ENCODE results near the gene GAN. TPM values are rescaled to one million over a fixed set of nuclear protein-coding genes. Genes with fewer than 3 reads are reported as not detected.

Gene GAN
- total RNA-seq, 1 donor from 2014 or later = 25.5 TPM

DNA sequence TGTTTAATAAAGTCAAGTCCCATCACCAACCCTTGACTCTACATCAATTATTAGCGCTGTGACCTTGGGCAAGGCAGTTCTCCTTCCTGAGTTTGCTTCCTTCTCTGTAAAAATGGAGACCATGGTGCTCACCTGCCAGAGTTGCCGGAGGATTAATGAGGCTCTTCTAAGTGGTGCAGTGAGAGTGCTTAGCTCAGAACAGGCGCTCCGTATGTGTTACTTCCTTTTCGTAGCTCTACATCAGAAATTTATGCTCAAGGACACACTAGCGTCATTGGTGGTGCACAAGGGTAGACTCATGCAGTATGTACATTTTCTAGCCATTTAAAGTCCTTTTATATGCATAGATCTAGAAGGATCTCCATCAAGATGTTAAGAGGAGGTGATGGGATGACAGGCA lies 112.5 kb downstream of the GAN start:
- no peak overlapping the region for H3K27ac ChIP-seq
- H3K9me3 ChIP-seq (ENCODE audit: low read depth) = no peaks in the 10 kb centered on the region
- no peak overlapping the region for H3K4me3 ChIP-seq
- Mint-ChIP-seq H3K27ac (no peak overlapping the region), H3K36me3 (no peaks in the 10 kb centered on the region), H3K4me3 (no peak overlapping the region), H3K27me3 (ENCODE audit: insufficient read depth, low read depth) (no peaks in the 10 kb centered on the region), H3K9me3 (peaks cover 5% of the 10 kb centered on the region), H3K4me1 (peaks cover 16% of the 10 kb centered on the region)
- H3K36me3 ChIP-seq = no peaks in the 10 kb centered on the region
- H3K79me2 ChIP-seq (ENCODE audit: low read depth) = no peaks in the 10 kb centered on the region
- H4K20me1 ChIP-seq (ENCODE audit: low read depth) = no peaks in the 10 kb centered on the region
- no peak overlapping the region for H2AFZ ChIP-seq (replicated peaks)
- peaks cover 2% of the 10 kb centered on the region for H3K4me1 ChIP-seq
- TF ChIP-seq CTCF (IDR thresholded peaks at IDR 0.05) (no peak), EZH2phosphoT487 (IDR thresholded peaks at IDR 0.05) (no peak), EZH2 (IDR thresholded peaks at IDR 0.05) (no peak)
- H3F3A ChIP-seq (ENCODE audit: low read depth) = no peaks in the 10 kb centered on the region
- no peak for DNase-seq (ENCODE audit: low spot score)
- H3K27me3 ChIP-seq = no peaks in the 10 kb centered on the region
- H3K4me2 ChIP-seq = no peak overlapping the region
- no peak overlapping the region for H3K9ac ChIP-seq

DNA sequence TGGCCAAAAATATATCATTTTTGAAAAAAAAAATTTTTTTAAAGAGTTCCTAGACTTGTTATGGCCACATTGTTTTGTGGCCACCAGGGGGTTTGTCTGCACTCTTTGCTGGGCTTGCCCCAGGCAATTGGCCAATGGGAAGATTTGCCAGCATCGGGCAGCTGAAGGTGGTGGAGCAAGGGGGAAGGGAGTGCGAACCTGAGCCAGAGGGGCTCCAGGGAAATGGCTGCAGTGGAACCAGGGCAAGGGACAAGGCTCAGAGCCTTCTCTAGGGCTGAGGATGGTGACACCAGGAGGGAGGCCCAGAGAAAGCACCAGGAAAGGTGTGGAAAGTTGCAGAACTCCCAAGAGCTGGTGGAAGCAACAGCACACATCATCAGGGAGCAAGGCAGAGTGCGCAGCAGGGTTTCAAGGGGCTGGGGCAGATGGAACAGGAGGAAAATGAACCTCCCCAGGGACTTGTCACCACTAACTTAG lies 114.3 kb downstream of the GAN start:
- Mint-ChIP-seq H3K4me1 (peaks cover 27% of the 10 kb centered on the region), H3K27me3 (ENCODE audit: insufficient read depth, low read depth) (no peaks in the 10 kb centered on the region), H3K4me3 (no peak overlapping the region), H3K27ac (peak overlapping the region; percentile 30), H3K36me3 (no peaks in the 10 kb centered on the region), H3K9me3 (no peaks in the 10 kb centered on the region)
- no peaks in the 10 kb centered on the region for H3K79me2 ChIP-seq (ENCODE audit: low read depth)
- H4K20me1 ChIP-seq (ENCODE audit: low read depth) = no peaks in the 10 kb centered on the region
- H3K9ac ChIP-seq = no peak overlapping the region
- no peaks in the 10 kb centered on the region for H3K9me3 ChIP-seq (ENCODE audit: low read depth)
- no peak overlapping the region for H3K27ac ChIP-seq
- no peaks in the 10 kb centered on the region for H3K36me3 ChIP-seq
- peak overlapping the region; percentile 69 for H2AFZ ChIP-seq (replicated peaks)
- no peaks in the 10 kb centered on the region for H3K27me3 ChIP-seq
- no peak overlapping the region for H3K4me2 ChIP-seq
- H3F3A ChIP-seq (ENCODE audit: low read depth) = no peaks in the 10 kb centered on the region
- TF ChIP-seq EZH2 (IDR thresholded peaks at IDR 0.05) (no peak), CTCF (IDR thresholded peaks at IDR 0.05) (peak; percentile 59)
- H3K4me1 ChIP-seq = peaks cover 6% of the 10 kb centered on the region
- no peak overlapping the region for H3K4me3 ChIP-seq
- DNase-seq (ENCODE audit: low spot score) = peak; percentile 61

DNA sequence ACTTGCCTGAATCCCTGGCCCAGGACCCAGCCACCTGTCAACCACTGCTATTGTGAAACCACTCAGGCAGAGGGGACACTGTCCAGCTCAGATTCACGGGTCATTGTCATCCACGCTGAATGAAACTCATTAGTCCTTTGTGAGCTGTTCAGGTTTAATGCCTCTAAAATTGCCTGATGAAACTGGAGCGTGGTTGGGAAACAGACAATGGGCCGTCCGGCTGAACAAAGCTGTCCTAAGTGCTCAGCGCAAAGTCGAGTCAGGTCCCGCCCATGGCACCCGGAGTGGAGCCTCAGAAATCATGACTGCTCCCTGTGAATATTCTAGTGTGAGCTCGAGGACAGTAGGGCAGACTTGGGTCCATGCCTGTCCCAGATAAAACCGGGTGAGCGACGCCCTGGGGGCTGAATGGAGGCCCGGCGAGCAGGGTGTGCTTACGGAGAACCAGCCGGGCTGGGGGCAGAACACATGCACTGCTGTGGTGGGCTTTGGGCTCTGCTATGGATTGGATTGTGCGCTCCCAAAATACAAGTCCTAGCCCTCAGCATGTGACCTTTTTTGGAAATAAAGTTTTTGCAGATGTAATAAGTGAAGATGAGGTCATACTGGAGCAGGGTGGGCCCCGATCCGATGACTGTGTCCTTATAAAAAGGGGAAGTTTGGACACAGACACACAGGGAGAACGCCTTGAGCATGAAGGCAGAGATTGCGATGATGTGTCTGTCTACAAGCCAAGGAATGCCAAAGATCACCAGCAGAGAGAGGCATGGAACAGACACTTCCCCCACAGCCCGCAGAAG lies 117.0 kb downstream of the GAN start:
- DNase-seq (ENCODE audit: low spot score) = peak; percentile 41
- no peak overlapping the region for H3K9ac ChIP-seq
- H4K20me1 ChIP-seq (ENCODE audit: low read depth) = no peaks in the 10 kb centered on the region
- H3K79me2 ChIP-seq (ENCODE audit: low read depth) = no peaks in the 10 kb centered on the region
- no peaks in the 10 kb centered on the region for H3K9me3 ChIP-seq (ENCODE audit: low read depth)
- peaks cover 36% of the 10 kb centered on the region for H3K4me1 Mint-ChIP-seq
- H3K4me1 ChIP-seq = peaks cover 6% of the 10 kb centered on the region
- no peak overlapping the region for H2AFZ ChIP-seq (replicated peaks)
- no peaks in the 10 kb centered on the region for H3F3A ChIP-seq (ENCODE audit: low read depth)
- no peaks in the 10 kb centered on the region for H3K27me3 ChIP-seq
- TF ChIP-seq EZH2 (IDR thresholded peaks at IDR 0.05) (no peak), CTCF (IDR thresholded peaks at IDR 0.05) (no peak), EZH2phosphoT487 (IDR thresholded peaks at IDR 0.05) (no peak)
- no peak overlapping the region for H3K4me3 ChIP-seq
- H3K4me2 ChIP-seq = no peak overlapping the region
- peak overlapping the region; percentile 46 for H3K4me3 Mint-ChIP-seq
- H3K9me3 Mint-ChIP-seq = no peaks in the 10 kb centered on the region
- H3K36me3 ChIP-seq = no peaks in the 10 kb centered on the region
- peak overlapping the region; percentile 96 for H3K27ac Mint-ChIP-seq
- no peaks in the 10 kb centered on the region for H3K36me3 Mint-ChIP-seq
- no peak overlapping the region for H3K27ac ChIP-seq
- H3K27me3 Mint-ChIP-seq (ENCODE audit: insufficient read depth, low read depth) = peaks cover 10% of the 10 kb centered on the region
